Dermis microvascular lymphatic vessel endothelial cell (primary cell): ENCODE measurements around the gene EIPR1. TPM values are rescaled to one million over a fixed set of nuclear protein-coding genes. Genes with fewer than 3 reads are reported as not detected.

Experiments used
- total RNA-seq: library from RNA; depleted of rRNA; stranded (reverse); fragments of >200 nt; gene quantifications from 2 replicates; pipeline ENCODE4 v1.2.1, GENCODE V29; 2014

The EIPR1 gene
- total RNA-seq, 1 donor from 2014 or later: 28.8 TPM

Other genes with a start within 250 kb of the EIPR1 start
- gene TRAPPC12, start 1.9 kb upstream of the EIPR1 start, total RNA-seq: 27.0 and 35.3 TPM in 2 replicates
- 45.3 and 63.5 TPM in 2 replicates for gene ADI1, start 141.7 kb upstream of the EIPR1 start, total RNA-seq
- gene RNASEH1, start 180.5 kb upstream of the EIPR1 start, total RNA-seq: 23.4 and 28.9 TPM in 2 replicates
- 1,448 and 1,544 TPM in 2 replicates for gene RPS7, start 197.4 kb upstream of the EIPR1 start, total RNA-seq
- gene COLEC11, start 217.3 kb upstream of the EIPR1 start, total RNA-seq: 0.13 and 0.51 TPM in 2 replicates